ENCODE results near the gene NAALADL2.
"Not testable (repeated sequence)": the region's sequence is repeated elsewhere in the genome, so short reads cannot be mapped to it uniquely, and the experiment has no call there.

The NAALADL2 gene

DNA sequence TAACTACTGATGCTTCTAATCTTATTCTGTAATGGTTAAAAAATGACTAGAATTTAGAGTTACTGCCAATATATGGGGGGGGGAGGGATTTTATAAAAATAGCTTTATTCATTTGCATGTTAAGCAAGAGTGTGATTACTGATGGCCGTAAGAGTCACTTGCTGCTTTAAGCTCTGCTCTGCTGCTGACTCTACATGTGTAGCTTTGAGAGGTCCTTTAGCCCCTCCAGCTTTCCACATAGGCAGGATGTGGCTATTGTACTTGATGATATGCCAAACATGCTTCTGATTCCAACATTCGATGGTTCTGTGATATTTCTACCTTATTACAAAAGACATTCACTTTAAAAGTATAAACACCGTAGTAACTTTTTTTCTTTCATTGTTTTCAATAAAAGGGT, 511.3 kb downstream of the NAALADL2 start:
- not testable (repeated sequence) for DNase-seq (ENCODE audit: low read depth in 3 of 3)

DNA sequence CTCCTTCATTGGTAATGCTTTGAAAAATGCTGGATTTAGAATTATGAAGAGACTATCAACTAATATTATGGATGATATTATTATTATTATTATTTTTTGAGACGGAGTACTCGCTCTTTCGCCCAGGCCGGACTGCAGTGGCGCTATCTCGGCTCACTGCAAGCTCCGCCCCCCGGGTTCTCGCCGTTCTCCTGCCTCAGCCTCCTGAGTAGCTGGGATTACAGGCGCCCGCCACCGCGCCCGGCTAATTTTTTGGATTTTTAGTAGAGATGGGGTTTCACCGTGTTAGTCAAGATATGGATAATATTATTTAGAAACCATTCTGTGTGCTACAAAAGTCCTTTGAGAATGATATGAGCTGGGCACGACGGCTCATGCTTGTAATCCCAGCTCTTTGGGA, 512.1 kb downstream of the NAALADL2 start:
- not testable (repeated sequence) for DNase-seq (ENCODE audit: low read depth in 3 of 3)

DNA sequence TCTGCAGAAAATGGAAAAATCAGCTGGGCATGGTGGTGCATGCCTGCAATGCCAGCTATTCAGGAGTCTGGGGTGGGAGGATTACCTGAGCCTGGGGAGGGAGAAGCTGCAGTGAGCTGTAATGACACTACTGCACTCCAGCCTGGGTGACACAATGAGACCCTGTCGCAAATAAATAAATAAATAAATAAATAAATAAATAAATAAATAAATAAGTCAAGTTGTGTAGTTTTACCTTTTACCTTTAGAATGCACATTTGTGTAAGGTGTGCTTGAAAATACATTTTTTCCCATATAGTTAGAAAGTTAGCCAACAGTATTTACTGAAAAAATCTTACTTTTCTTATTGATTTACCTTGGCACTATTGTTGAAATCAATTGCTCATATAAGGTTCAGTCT, 515.6 kb downstream of the NAALADL2 start:
- no peak for DNase-seq (ENCODE audit: low read depth in 3 of 3)

DNA sequence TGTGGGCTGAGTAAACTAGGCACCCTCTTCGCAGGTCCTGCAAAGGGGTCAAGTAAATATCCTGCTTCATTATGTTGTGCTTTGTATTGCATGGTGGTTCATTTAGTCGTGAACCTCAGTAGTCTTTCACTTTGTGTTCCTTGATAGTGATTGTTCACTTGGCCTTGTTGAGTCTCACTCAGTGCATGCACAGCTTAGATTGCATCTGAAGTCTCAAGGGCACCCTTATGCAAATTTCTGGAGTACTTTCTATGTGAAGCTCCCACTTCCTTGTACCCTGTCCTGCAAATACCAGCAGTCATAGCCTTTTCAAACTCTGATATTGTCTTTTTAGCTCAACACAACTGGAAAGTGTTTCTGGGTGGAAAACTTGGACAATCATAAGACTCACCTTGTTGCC, 519.2 kb downstream of the NAALADL2 start:
- DNase-seq (ENCODE audit: low read depth in 3 of 3), result no peak

DNA sequence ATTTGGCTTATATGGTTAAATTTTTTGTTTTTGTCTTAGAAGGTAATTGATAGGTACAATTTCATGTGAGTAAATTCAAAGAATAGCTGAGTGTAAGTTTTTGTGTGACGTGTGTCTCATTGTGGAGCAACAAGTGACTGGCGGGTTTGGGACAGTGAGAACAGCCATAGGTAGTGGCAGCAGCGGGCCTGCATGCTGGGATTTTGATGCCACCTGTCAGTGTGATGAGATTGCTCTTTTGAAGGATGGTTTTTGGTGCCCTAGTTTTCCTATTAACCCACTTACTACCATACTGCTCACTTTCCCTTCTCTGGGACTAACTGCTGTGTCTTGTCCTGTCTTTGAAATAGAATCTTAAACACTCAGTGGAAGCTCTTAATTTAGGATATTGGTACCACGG, 522.6 kb downstream of the NAALADL2 start:
- DNase-seq (ENCODE audit: low read depth in 3 of 3), result no peak

DNA sequence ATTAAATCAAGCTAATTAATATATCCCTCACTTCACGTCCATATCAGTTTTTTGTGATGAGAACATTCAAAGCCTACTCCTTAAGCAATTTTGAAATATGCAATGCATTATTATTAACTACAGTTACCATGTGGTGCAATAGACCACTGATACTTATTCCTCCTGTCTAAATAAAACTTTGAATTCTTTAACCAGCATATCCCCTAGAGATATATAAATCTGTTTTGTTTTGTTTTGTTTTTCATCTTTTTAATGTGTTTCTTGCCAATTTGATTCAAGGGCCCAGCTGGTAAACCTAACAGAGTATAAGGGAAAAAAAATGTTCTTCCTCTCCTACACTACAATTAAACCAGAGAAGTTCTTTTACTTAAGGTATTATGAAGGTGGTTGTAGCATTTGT, 524.2 kb downstream of the NAALADL2 start:
- DNase-seq (ENCODE audit: low read depth in 3 of 3), result no peak

DNA sequence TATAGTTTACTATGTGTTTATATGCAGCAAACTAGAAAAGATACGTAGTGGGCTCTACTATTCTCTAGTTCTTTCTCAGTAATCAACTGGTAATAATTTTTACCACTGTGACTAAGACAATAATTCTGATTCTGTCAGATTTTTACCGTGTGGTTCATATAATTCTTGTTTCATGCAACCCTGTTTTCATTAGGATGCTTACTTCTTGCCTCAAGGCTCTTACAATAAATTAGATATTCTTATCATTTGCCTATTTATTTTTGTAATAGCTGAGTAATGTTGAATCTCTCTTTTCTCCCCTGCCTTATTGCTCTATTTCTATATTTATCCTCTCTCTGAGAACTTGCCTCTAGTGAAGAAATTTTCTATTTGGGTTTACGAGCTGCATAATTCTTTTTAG, 524.7 kb downstream of the NAALADL2 start:
- DNase-seq (ENCODE audit: low read depth in 3 of 3), result no peak

DNA sequence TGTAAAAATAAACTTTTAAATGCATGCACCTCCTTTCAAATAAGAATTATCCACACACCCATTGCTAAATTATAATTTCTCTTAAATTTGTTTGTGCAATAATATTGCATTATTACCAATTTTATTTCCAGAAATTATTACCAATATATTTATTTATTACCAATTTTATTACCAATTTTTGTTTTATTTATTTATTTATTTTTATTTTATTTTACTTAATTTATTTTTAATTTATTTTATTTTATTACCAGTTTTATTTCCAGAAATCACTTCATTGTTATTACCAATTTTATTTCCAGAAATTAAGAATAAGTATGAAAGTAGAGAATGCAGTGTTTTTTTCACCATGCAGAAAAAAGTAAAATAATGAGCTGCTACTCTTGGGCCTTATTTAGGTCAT, 525.4 kb downstream of the NAALADL2 start:
- no peak for DNase-seq (ENCODE audit: low read depth in 3 of 3)

DNA sequence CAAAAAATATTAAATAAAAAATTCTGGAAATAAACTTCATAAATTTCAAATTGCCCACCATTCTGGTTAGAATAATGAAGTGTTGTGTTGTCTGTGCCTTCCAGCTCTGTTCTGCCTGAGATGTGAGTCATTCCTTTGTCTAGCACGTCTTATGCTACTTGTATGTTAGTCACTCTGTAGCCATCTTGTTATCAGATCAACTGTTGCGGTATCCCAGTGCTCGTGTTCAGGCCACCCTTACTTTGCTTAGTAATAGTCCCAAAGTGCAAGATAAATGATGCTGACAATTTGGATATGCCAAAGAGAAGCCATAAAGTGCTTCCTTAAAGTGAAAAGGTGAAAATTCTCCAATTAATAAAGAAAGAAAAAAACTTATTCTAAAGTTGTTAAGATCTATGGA, 527.5 kb downstream of the NAALADL2 start:
- DNase-seq (ENCODE audit: low read depth in 3 of 3), result no peak

DNA sequence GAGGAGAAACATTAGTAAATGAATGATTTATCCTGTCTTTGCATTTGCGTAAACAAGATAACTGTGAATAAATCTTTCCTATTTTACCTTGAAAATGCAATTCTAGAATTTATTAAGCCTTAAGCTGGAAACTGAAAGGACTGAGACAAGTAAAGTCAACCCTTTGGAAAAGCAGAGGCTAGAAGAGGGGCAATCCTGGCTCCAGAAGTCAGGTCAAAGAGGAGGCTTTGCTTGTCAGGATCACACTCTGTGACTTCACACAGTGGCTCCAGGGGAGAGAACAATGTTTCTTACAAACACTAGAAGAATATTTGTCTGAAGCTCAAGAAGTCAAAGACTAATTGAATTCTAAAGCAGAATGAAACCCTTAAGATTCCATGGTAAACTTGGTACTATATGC, 530.4 kb downstream of the NAALADL2 start:
- no peak for DNase-seq (ENCODE audit: low read depth in 3 of 3)

DNA sequence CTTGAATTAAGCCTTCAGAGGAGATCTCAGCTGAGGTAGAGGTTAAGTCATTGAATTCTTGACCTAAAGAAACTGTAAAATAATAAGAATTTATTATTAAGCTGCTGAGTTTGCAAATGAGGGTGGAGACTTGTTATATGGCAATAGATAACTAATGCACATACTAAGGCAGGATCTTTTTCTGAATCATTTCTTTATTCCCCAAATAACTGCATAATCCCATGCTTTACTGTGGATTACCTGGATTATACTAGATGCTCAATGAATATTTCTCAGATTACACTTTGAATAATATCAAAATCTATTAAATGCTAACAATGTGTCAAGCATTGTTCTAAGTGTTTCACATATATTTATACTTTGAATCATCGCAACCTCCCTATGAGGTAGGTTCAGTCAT, 532.5 kb downstream of the NAALADL2 start:
- no peak for DNase-seq (ENCODE audit: low read depth in 3 of 3)

DNA sequence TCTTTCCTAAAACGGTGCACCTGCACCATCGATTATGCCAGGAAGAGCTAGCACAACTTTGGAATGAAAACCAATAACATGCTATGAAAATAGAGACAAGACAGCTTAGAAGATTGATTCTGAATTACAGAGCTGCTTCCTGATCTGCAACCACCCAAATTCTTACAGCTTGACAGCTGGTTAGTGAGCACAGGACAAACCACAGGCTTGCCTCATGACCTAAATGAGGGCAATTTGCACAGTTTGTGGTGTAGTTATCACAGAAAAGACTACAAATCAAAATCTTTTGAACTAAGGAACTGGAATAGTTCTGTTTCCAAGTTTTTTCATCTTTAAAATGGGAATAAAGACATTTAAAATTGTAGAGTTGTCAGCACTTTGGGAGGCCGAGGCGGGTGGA, 533.5 kb downstream of the NAALADL2 start:
- no peak for DNase-seq (ENCODE audit: low read depth in 3 of 3)

DNA sequence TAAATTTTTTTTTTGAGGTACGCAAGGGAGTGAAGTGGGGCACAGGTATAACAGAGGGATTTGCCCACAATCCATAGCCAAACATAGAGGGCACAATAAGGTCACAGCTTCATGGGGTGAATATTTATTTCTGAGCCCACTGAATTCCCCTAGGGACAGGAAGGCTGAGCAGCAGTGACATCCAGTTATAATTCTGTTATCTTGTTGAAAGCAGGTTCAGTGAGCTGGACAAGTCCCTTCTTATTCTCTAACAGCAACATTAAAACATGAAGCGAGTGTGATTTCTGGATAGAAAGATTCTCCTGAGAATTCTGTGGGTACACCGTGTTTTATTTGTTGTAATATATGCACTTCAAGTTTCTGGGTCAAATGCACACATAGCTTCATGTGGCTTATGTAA, 538.2 kb downstream of the NAALADL2 start:
- DNase-seq (ENCODE audit: low read depth in 3 of 3), result no peak

DNA sequence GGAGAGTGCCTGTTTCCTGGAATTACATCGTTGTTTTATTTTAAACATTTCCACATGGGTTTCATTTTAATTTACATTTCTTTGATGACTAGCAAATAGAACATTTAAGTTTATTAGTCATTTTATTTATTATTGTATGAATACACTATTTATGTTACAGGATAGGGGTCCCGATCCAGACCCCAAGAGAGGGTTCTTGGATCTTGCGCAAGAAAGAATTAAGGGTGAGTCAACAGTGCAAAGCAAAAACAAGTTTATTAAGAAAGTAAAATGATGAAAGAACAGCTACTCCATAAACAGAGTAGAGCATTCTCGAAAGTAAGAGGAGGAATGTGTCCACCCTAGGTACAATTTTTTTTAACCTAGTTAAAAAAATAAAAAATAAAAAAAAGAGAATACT, 539.5 kb downstream of the NAALADL2 start:
- DNase-seq (ENCODE audit: low read depth in 3 of 3), result no peak

DNA sequence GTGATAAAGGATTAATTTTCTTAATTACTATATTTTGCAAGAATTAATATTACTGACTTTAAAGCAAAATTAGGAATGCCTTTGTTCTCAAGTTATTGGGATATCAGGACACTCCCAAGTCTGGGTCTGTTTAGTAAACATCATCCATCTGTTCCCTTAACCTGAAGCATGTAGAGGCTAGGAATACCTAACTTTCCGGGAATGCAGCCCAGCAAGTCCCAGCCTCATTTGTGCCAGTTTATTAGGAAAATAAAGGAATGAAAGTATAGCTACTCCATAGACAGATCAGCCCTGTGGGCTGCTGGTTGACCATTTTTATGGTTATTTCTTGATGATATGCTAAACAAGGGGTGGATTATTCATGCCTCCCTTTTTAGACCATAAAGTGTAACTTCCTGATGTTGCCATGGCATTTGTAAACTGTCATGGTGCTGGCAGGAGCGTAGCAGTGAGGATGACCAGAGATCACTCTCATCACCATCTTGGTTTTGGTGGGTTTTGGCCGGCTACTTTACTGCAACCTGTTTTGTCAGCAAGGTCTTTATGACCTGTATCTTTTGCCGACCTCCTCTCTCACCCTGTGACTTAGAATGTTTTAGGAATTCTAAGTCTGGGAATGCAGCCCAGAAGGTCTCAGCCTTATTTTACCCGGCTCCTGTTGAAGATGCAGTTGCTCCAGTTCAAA, 540.2 kb downstream of the NAALADL2 start:
- no peak for DNase-seq (ENCODE audit: low read depth in 3 of 3)

DNA sequence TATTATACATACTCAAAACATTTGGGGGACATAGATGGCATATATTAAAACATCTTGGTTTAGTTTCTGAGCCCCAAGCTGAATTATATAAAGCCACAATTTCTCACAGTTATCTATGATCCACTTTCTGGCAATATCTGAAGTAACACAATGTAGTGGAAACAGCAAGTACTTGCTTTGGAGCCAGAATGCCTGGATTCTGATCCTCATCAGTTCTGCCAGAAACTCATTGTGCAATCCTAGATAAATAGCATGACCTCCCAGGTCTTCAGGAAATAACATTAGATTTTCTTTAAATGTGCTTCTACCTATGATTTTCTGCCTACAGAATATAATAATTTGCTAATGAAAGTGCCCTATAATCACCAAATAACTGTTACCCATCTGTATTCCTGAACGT, 544.9 kb downstream of the NAALADL2 start:
- DNase-seq (ENCODE audit: low read depth in 3 of 3), result no peak

DNA sequence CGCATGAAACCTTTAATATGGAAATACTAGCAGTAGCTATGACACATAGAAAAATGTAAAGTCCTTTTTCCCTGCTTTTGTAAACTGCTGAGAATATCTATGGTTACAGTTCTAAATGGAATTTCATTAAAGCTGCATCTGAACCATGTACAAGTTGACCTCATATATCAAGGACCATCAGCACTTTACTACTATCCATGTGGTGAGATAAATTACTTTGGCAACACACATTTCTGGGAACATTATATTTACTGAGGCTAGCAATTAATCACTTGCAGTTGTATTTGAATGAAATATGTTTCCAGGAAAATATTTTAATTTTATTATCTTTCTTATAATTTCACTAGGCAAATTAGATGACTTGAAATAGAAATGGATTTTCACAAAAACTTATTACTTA, 545.5 kb downstream of the NAALADL2 start:
- DNase-seq (ENCODE audit: low read depth in 3 of 3), result no peak

DNA sequence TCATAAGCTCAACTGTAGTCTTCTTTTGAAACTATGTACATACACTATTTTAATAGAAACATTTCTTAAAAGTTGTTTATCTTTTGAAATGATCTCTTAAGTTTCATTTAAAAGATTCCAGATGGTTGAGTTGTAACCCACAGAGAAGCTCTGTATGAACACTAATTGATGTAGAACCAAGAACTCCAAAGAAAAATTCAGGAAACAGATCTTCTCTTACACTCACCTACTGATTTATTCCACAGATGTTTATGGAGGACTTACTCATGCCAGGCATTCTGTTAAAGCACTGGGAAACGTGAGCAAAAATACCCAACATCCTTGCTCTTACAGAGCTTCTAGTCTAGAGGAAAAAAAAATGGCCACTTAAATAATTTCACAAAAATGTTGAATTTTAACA, 551.1 kb downstream of the NAALADL2 start:
- DNase-seq (ENCODE audit: low read depth in 3 of 3), result no peak

DNA sequence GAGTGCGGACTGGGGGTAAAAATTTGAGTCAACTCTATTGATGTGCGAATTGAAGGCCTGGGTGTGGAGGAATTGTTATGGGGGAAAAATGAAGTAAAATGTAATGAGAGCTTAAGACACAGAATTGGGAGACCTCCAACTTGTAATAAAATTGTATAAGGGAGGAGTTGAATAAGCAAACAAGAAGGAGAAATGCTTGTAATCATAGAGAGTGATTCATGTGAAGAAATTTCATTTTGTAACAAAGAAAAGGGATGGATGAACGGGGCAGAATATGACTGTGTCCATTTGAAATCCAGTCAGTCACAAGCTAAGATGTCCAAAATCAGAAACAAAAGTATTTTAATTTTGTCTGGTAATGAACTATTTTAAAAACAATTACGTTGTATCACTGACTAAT, 552.3 kb downstream of the NAALADL2 start:
- no peak for DNase-seq (ENCODE audit: low read depth in 3 of 3)

DNA sequence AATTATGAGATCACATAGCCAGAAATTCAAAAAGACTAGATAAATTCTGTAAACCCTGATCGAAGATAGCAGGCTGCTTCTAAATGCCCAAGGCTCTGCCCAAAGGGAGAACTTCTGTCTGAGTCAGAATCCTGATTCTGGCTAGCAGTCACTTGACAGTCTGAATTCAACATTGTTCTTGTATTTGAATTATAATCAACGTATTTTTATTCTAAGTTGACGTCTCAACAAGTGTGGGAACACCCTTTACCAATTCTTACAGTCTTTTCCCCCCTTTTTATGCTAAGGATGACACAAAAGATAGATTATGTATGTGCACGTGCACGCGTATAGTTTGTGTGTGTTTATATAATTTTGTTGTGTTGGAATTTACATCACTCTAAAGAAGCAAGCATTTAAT, 552.8 kb downstream of the NAALADL2 start:
- no peak for DNase-seq (ENCODE audit: low read depth in 3 of 3)

DNA sequence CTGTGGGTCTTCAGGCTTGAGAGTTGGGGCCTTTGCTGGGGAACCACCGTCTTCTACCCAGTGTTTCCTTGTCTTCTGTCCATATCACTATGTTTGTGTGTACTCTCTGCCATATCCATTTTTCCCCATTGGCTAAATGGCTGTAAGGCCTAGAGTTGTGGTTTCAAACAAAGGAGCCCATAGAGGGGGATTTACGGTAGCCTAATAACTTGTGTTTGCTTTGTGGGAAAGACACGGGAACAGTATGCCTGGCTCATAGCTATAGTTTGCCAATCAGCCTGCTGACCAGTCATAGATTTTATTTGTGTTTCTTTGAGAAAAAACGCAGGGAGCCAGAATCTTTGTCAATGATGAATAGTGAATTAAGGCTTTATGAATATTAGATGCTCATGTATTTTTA, 554.8 kb downstream of the NAALADL2 start:
- DNase-seq (ENCODE audit: low read depth in 3 of 3), result no peak

DNA sequence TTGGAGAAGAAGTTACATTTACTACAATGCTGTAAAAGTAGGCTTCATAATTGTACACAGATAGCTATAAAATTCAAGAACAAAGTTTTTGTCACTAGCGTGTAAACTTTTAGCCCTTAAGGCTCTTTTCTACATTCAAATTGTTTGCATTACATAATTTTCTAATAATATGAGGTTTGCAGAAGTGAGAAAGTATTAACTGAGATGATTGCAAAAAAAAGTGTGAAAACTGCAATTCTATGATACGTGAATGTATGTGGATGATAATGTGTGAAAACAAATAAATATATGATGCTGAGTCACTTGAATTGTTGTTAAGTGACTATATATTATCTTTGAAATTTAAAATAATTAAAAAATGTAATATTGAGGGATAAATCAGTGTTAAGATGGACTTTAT, 557.5 kb downstream of the NAALADL2 start:
- DNase-seq (ENCODE audit: low read depth in 3 of 3), result no peak

DNA sequence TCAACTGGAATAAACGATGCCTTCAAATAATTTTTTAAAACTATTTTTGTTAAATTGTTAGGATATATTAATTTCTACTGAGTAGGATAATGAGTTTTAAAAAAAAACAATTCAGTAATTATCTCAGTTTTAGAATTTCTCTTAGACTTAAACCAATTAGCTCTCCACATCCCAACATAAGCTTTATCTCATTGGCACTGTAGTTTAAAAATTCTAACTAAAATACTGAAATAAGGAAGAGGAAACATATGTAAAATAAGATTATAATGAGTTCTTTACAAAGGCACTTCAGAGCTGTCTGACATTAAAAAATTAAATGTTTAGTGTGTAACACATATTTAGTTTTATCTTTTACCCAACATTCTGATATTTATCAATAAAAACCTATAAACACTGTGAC, 558.3 kb downstream of the NAALADL2 start:
- DNase-seq (ENCODE audit: low read depth in 3 of 3), result no peak

DNA sequence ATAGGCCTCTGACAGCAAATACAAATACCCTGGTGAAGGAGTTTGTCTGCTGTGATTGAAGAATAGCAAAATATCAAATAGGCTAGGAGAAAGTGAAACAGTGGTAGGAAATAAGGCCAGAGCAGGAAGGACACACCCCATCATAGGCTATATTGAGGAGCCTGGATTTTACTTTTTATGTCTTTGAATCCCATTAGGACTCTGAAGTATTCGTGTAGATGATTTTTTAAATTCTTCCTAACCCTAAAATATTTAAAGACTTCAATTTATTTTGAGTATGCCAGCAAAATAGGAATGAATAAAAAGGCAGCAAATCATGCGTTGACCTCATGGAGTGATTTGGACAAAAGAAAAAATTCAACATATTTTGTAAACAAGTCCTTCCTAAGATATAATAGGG, 562.8 kb downstream of the NAALADL2 start:
- DNase-seq (ENCODE audit: low read depth in 3 of 3), result no peak
